ENCODE data around the gene SIRT3.

DNA sequence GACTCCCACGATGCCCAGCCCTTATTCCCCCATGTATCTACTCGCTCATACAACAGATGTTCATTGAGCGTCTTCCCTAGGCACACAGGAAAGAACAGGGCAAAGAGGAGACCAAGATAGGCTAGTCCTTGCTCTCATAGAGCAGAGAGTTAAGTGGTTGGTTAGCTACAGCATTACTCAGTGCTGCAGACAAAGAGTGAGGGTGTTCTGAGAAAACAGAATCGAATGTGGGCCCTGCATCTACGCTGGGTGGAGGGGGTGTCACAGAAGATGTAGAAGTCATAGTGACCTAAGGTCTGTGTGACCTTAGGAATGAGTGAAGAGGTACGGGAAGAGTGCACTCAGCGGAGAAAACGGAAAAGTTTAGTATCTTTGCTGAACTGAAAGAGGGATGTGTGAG is 12.9 kb upstream of the SIRT3 start:
- TF ChIP-seq, protein P1, sequence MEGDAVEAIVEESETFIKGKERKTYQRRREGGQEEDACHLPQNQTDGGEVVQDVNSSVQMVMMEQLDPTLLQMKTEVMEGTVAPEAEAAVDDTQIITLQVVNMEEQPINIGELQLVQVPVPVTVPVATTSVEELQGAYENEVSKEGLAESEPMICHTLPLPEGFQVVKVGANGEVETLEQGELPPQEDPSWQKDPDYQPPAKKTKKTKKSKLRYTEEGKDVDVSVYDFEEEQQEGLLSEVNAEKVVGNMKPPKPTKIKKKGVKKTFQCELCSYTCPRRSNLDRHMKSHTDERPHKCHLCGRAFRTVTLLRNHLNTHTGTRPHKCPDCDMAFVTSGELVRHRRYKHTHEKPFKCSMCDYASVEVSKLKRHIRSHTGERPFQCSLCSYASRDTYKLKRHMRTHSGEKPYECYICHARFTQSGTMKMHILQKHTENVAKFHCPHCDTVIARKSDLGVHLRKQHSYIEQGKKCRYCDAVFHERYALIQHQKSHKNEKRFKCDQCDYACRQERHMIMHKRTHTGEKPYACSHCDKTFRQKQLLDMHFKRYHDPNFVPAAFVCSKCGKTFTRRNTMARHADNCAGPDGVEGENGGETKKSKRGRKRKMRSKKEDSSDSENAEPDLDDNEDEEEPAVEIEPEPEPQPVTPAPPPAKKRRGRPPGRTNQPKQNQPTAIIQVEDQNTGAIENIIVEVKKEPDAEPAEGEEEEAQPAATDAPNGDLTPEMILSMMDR (IDR thresholded peaks at IDR 0.05) = no peak
- no peak for TF ChIP-seq POLR2AphosphoS5 (IDR thresholded peaks at IDR 0.05)
